WI38 (cell line): Measurements from ENCODE around the gene CSAD.
A peak's percentile ranks its signal among the peaks of the same experiment; 100 is the strongest.

Experiments
- H3K4me3 ChIP-seq: 2 replicates; pipeline ENCODE4 v1.5.1; 2011; ENCODE audit warnings: low read depth, mild to moderate bottlenecking, control low read depth, low read length
- TF ChIP-seq, protein P1 (sequence below): IDR thresholded peaks from 2 replicates; pipeline ENCODE4 v1.5.1; 2012; ENCODE audit warnings: low read depth, mild to moderate bottlenecking, control low read depth, low read length

CSAD gene, protein sequence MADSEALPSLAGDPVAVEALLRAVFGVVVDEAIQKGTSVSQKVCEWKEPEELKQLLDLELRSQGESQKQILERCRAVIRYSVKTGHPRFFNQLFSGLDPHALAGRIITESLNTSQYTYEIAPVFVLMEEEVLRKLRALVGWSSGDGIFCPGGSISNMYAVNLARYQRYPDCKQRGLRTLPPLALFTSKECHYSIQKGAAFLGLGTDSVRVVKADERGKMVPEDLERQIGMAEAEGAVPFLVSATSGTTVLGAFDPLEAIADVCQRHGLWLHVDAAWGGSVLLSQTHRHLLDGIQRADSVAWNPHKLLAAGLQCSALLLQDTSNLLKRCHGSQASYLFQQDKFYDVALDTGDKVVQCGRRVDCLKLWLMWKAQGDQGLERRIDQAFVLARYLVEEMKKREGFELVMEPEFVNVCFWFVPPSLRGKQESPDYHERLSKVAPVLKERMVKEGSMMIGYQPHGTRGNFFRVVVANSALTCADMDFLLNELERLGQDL

DNA sequence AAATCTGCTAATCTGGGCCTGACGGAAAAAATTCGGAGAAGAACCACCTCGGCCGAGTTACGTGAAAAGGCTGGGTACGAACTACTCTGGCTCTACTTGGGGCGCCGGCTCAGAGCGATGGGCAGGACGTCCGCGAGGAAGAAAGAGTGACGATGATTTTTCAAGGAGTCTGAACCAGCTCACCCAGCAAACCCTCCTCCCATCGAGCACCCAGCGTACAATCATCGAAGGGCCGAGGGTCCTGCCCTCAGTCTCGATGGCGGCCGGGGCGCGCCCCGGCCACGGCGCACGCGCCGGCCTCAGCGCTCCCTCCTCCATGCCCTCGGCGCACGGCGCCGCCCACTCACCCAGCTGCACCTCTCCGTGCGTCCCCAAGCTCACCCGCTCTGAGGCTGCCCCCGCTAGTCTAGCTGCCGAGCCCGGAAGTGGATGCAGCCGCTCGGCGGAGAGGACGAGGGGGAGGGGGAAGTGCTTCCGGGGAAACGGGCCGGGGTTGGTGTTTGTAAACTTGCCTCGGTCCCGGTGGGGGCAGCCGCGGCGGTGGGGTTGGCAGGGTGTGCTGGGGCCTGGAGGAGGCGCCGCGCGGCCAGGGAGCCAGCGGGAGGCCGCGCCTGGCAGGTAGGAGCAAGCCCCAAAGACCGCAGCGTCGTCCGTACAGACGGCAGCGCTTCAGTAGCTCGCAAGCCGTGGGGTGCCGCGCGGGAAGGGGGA lies at the start of gene CSAD, which contains the start of gene ZNF740:
TSS of gene CSAD (minus strand) at position 706 of the 711 bp plus-strand sequence. CDS start 7,455 bp downstream, outside the sequence.
TSS of gene ZNF740 (plus strand) at position 503 of the 711 bp plus-strand sequence. CDS start 1,262 bp downstream, outside the sequence.
- peak within 1 kb of the TSS; percentile 74 for H3K4me3 ChIP-seq
- TF ChIP-seq, protein P1, sequence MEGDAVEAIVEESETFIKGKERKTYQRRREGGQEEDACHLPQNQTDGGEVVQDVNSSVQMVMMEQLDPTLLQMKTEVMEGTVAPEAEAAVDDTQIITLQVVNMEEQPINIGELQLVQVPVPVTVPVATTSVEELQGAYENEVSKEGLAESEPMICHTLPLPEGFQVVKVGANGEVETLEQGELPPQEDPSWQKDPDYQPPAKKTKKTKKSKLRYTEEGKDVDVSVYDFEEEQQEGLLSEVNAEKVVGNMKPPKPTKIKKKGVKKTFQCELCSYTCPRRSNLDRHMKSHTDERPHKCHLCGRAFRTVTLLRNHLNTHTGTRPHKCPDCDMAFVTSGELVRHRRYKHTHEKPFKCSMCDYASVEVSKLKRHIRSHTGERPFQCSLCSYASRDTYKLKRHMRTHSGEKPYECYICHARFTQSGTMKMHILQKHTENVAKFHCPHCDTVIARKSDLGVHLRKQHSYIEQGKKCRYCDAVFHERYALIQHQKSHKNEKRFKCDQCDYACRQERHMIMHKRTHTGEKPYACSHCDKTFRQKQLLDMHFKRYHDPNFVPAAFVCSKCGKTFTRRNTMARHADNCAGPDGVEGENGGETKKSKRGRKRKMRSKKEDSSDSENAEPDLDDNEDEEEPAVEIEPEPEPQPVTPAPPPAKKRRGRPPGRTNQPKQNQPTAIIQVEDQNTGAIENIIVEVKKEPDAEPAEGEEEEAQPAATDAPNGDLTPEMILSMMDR = no peak

DNA sequence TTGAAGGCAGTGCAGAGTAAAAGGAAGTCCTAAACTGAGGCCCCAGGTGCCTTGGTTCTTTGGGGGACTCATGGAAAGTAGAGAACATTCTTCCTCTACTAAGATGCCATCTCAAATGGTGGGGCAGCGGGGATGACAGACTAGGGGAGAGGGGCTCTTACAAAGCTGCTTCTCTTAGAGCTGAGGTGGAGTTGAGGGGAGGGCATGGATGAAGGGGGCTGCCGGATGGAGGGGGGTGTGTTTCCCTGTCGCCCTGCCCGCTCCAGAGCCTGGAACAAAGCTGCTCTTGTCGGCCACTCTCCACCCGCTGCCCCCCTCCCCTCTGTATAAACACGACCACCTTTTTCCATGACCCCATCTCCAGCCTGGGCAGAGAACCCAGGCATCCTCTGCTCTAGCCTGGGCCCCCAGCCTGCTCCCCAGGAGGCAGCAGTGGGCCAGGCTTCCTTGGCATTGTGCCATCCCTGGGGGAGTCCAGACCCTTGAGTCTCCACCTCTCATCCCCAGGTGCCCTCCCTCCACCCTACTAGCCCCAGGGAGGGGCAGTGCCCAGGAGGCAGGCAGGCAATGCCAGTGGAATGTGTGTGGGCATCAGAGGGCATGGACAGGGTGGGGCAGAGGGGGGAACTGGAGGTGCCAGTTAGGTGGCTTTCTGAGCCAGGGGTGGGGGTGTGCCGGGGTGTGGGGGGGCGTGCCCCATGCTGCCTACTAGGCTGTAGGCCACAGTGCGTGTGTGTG lies 49.6 kb upstream of the CSAD start:
- no peak overlapping the region for H3K4me3 ChIP-seq
- TF ChIP-seq, protein P1 = no peak

DNA sequence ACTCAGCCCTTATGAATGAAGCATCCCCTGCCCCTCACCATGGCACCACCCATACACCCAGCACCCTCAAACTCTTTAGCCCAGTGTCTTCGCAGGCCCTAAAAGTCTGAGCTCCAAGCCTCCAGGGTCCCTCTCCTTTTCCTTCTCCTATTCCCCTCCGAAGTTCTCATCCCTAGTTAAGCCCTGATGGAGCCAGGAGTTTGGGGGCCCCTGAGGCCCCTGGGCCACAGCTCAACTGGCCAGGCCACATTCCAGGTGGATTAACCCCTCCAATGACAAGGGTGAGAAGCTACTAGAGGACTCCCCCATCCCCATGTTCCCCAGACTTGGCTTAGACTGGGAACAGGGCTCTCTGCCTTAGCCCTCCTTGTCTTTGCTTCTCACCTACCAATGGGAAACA lies 48.7 kb upstream of the CSAD start:
- no peak overlapping the region for H3K4me3 ChIP-seq
- TF ChIP-seq, protein P1 = no peak

DNA sequence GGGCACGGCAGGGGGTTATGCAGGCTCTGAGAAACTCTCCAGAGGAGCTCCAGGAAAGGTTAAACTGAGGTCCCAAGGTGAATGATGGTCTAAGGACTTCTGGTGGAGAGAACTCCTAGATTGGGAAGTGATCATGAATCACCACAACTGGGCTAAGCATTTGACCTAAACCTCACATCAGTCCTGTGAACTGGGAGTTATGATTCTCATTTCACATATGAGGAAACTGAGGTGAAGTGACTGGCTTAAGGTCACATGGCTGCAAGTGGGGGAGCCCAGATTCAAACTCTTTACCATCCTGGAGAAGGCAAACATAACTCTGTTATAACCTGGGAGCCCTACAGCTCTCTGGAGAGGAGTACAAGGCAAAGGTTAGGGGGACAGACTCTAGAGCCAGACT lies 47.1 kb upstream of the CSAD start:
- TF ChIP-seq, protein P1 = no peak
- H3K4me3 ChIP-seq = no peak overlapping the region

DNA sequence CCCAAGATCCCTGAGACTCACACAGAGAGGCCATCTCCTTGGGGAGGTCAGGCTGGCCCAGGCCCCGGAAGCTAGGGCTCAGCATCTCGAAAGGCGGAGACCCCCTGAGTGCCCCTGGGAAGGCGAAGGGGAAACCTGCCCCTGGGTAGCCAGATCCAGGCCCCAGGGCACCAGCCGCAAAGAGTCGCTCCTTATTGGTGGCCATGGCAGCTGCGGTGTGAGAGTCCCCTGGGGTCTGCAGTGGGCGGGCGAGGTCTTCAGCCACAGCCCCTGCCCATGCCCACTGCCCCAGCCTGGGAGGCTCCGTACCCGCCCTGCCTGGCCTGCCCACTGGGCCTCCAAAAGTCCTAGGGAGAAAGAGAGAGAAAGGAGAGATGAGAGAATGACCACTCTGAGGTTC lies 46.6 kb upstream of the CSAD start:
- TF ChIP-seq, protein P1 = no peak
- no peak overlapping the region for H3K4me3 ChIP-seq

DNA sequence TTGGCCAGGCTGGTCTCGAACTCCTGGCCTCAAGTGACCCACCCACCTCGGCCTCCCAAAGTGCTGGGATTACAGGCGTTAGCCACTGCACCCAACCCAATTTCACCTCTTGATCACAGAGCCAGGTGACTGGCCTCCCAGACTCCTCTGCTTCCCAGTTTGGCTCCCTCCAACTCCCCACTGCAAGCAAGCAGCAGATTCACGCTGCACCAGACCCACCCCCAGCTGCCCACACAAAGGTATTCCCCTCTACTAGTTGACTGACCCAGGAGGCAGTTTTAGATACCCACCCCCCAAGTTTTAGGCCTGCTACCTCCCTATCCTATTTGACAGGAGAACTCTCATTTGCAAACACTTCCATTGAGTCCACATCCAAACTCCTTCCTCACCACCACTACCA lies 46.1 kb upstream of the CSAD start:
- TF ChIP-seq, protein P1 = no peak
- no peak overlapping the region for H3K4me3 ChIP-seq
